Right cardiac atrium (tissue), 5 donors: ENCODE data around the gene PLA2G4D. TPM values are rescaled to one million over a fixed set of nuclear protein-coding genes. Genes with fewer than 3 reads are reported as not detected.
A peak's percentile ranks its signal among the peaks of the same experiment; 100 is the strongest.

Experiments
- ATAC-seq, 2 donors: fragments of 200-7000 bp; cut with Tn5 transposase; one replicate each; pipeline versions ENCODE4 v1.8.0 to v1.9.1; 2020; ENCODE audit warnings: moderate library complexity in 2 of 2, mild to moderate bottlenecking in 1 of 2
- DNase-seq, 3 donors: peaks; one replicate each; pipeline ENCODE4 v3.0.0-alpha.2; 2020
- H3K27ac ChIP-seq: one replicate; pipeline ENCODE4 v1.5.1; 2013; ENCODE audit warnings: mild to moderate bottlenecking, low read length, control low read depth, moderate library complexity
- H3K27me3 ChIP-seq: one replicate; pipeline ENCODE4 v1.6.1; 2013; ENCODE audit not compliant: control insufficient read depth, insufficient read depth
- H3K4me1 ChIP-seq: one replicate; pipeline ENCODE4 v1.6.1; 2013; ENCODE audit warnings: low read length; ENCODE audit not compliant: control insufficient read depth, insufficient read depth
- H3K4me3 ChIP-seq: one replicate; pipeline ENCODE4 v1.5.1; 2013; ENCODE audit warnings: low read length, control low read depth
- H3K9me3 ChIP-seq: one replicate; pipeline ENCODE4 v1.6.1; 2013; ENCODE audit warnings: low read length; ENCODE audit not compliant: control insufficient read depth
- WGBS: extraction: QIAGEN DNeasy Blood & Tissue Kit; methylation state at CpG from one replicate; pipeline ENCODE4 v1.1.7; 2013; 5-methylcytosine and 5-hydroxymethylcytosine counted together
- intact Hi-C, 4 donors: fragments of 100-400 bp; cut with DNase I; formaldehyde crosslinking; loops; one replicate each; pipeline versions ENCODE4 v1.11.0 to v1.14.0; 2022 to 2023
- polyA plus RNA-seq: library from polyadenylated mRNA; stranded (reverse); fragments of 200-250 nt; gene quantifications from one replicate; pipeline ENCODE4 v1.2.3, GENCODE V29; 2013
- total RNA-seq, 4 donors: library from RNA; stranded (reverse); fragmentation: NEBNext Ultra II Directional; extraction: Animal tissue kit (Norgen Biotek cat#: 25700); gene quantifications; one replicate each; pipeline ENCODE4 v1.2.1, GENCODE V29; 2021
- donor health status: healthy with polysubstance abuse.
- donor health status: DM: no; HTN: yes; CAD: no.
- donor health status: DM: no; HTN: no; CAD: no.
- donor health status: DM: no; HTN: yes; CAD: no; lungs with severe emphysema.
- donor health status: DM: yes; HTN: yes; CAD: no.

The PLA2G4D gene
- total and polyA plus RNA-seq, 5 donors: not detected

DNA sequence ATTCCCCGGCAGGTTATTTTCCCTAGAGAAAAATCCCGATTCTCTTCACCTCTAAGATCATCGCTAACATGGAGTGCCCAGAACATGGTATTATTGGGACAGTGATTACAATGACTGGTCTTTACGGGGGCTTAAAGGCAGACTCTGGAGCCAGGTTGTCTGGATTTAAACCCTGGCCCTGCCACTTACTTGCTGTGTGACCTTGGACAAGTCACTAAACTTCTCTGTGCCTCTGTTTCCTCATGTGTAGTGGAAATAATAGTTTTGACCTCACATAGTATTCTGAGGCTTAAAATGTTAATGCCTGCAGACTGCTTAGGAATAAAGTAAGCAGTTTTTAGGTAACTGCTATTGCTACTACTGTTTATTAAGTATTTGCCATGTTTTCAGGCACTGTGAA, 4.4 kb downstream of the PLA2G4D start:
- Histone ChIP-seq H3K27me3 (no peaks in the 10 kb centered on the region), H3K9me3 (no peaks in the 10 kb centered on the region), H3K4me1 (no peaks in the 10 kb centered on the region), H3K27ac (no peak overlapping the region), H3K4me3 (no peak overlapping the region)
- ATAC-seq: no peak
- intact Hi-C loops: loop anchor here in 2 of 4 donors (10.0 kb wide), 2 partner anchors 45 to 285 kb away; no protein-coding TSS in a partner anchor
- WGBS: 94% methylated on average over 4 of the region's 4 CpGs
- no peak for DNase-seq

DNA sequence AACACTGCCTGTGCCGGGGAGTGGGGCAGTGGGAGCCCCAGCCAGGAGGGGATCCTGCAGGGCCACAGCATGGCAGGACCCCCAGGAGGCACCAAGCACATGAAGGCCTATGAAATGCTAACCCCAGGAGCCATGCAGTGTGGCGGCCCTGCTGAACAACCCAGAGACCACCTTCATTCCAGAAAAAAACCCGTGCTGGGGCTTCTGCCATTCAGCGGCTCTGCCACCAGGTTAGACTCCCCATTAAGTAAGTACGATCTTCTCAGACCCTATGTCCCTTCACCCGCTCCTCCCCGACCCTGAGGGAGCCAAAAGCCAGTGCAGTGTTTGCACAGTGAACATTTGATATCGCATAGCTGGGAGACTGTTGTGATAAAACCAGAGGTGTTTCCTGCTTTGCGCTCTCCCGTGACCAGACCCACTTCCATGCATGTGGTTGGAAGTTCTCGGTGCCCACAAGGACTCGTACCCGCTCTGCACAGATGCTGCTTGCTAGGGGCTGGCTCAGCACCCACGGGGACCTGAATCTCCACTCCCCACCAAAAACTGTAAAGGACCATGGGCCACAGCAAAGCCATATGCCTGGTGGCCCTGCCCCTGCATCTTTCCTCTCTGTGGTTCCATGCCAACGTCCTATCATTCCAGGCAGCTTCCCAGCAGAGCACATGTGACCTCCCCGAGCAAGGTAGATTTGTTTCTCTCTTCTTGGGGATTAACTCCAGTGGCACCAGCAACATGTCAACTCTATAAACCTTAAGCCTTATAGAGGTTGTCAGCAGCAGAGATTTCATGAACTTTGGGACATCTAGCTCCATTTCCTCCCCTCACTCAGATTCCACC, 5.3 kb downstream of the PLA2G4D start:
- no peak overlapping the region for H3K27ac ChIP-seq
- H3K9me3 ChIP-seq: no peaks in the 10 kb centered on the region
- H3K4me3 ChIP-seq: no peak overlapping the region
- ATAC-seq (no peak), DNase-seq (no peak)
- H3K4me1 ChIP-seq: no peaks in the 10 kb centered on the region
- H3K27me3 ChIP-seq: no peaks in the 10 kb centered on the region
- intact Hi-C loops: loop anchor here in 2 of 4 donors (10.0 kb wide), 2 partner anchors 46 to 286 kb away; no protein-coding TSS in a partner anchor
- 51% methylated on average over 16 of the region's 16 CpGs for WGBS

DNA sequence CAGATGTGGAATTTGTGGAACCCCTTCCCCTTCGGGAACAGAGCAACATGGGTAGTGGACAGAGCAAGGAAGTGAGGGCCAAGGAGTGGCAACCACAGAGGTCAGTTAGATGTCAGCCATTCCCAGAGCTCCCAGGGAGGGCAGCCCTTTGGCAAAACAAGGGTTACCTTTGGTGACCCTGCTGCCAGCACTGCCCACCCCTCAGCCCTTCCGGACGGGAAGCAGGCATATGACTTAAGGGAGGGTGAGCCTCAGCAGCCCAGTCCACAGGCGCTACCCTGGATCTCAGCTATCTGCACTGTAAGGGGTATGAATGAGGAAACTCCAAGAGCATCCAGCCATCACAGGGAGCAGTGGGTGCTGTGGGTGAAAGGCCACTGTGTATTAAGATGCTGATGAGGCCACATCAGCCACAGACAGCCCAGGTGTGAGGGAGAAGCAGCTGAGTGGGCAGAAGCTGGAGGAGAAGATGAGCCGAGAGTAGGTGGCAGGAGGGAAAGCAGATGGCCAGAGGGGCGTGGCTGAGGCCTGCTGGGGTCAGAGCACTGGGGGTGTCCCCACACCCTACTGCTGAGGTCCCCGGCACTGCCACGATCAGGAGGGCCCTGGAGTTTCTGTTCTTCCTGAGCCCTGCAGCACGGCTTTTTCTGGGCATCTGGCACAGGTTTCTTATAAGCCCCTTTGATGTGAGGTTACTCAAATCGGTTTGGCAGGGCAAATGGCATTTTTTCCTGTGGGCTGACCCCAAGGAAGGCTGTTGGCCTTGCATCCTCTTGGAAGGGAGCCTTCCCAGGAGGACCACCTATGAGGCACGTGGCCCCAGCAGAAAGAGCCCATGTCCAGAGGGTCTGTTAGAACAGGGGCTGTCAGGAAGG, 6.2 kb downstream of the PLA2G4D start:
- H3K9me3 ChIP-seq: no peaks in the 10 kb centered on the region
- no peaks in the 10 kb centered on the region for H3K4me1 ChIP-seq
- DNase-seq: no peak
- H3K4me3 ChIP-seq: no peak overlapping the region
- H3K27me3 ChIP-seq: no peaks in the 10 kb centered on the region
- intact Hi-C loops: loop anchor here in 2 of 4 donors (10.0 kb wide), 2 partner anchors 47 to 287 kb away; no protein-coding TSS in a partner anchor
- no peak for ATAC-seq
- WGBS: 69% methylated on average over 11 of the region's 11 CpGs
- H3K27ac ChIP-seq: no peak overlapping the region

DNA sequence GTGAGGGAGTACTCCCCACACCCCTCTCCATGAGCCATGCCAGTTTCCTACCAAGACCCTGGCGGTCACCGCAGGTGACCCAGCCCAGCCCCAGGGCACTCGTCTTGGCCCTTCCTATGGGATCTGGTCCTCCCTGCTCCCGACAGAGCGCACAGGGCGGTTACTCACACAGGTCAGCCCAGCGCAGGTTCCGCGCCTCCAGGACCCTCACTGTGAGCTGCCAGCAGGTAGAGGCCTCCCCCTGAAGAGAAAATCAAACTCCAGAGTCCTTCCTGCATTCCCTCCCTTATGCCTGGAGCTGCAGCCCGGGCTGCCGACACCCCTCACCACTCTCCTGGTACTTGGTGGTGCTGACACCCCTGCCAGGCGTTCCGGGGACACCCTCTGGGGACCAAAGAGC, 6.9 kb downstream of the PLA2G4D start:
- H3K27me3 ChIP-seq: no peaks in the 10 kb centered on the region

DNA sequence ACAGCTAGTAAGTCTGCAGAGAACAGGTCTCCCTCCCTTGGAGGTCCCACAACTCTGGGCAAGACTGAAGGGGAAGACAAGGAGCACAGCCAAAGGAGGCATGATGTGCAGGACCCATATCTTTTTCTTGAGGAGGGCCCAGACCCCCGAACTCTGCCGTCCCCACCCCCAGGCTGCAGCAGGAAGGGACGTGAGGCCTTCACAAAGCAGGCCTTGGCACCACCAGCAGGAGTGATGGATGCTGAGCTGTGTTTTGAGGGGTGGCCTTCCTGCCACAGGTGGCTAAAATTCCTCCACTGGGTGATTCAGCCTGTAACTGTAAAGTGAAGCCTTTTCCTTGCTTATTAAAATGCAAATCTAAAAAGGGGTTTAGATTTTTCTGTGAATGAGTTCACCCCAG, 8.6 kb downstream of the PLA2G4D start:
- no peaks in the 10 kb centered on the region for H3K27me3 ChIP-seq
- H3K4me3 ChIP-seq: no peak overlapping the region
- H3K27ac ChIP-seq: no peak overlapping the region
- H3K9me3 ChIP-seq: no peaks in the 10 kb centered on the region
- DNase-seq: no peak
- no peaks in the 10 kb centered on the region for H3K4me1 ChIP-seq
- intact Hi-C loops: loop anchor here in 2 of 4 donors (10.0 kb wide), 2 partner anchors 49 to 289 kb away; no protein-coding TSS in a partner anchor
- no peak for ATAC-seq
- WGBS: 85% methylated on average over 3 of the region's 3 CpGs

More for the DNA sequence above, 6.9 kb downstream of the PLA2G4D start:
- no peaks in the 10 kb centered on the region for H3K9me3 ChIP-seq
- H3K27ac ChIP-seq: no peak overlapping the region
- DNase-seq (no peak), ATAC-seq (peak in 1 of 2 donors; percentile 12)
- 92% methylated on average over 13 of the region's 13 CpGs for WGBS
- H3K4me3 ChIP-seq: no peak overlapping the region
- intact Hi-C loops: loop anchor here in 2 of 4 donors (10.0 kb wide), 2 partner anchors 47 to 287 kb away; no protein-coding TSS in a partner anchor
- no peaks in the 10 kb centered on the region for H3K4me1 ChIP-seq

DNA sequence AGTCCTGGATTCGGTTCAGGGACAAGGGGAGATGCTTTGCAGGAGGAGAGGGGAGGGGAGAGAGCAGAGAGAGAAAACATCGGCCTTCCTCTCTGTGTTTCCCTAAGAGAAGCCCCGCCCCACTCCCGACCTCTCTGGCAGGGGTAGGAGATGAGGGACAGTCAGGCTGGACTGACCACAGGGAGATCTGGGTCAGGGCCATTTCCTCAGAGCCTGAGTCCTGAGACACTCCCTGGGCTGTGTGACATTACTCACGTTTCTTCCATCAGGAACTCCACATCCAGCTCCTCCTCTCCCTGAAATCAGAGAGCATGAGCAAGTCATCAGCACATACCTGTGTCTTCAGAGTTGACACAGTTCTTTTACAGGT, 9.1 kb downstream of the PLA2G4D start:
- intact Hi-C loops: loop anchor here in 2 of 4 donors (10.0 kb wide), 2 partner anchors 50 to 290 kb away; no protein-coding TSS in a partner anchor
- H3K27me3 ChIP-seq: no peaks in the 10 kb centered on the region
- H3K9me3 ChIP-seq: no peaks in the 10 kb centered on the region
- no peak for ATAC-seq
- no peak for DNase-seq
- H3K4me1 ChIP-seq: no peaks in the 10 kb centered on the region
- H3K27ac ChIP-seq: no peak overlapping the region
- no peak overlapping the region for H3K4me3 ChIP-seq
- 54% methylated on average over 5 of the region's 5 CpGs for WGBS

DNA sequence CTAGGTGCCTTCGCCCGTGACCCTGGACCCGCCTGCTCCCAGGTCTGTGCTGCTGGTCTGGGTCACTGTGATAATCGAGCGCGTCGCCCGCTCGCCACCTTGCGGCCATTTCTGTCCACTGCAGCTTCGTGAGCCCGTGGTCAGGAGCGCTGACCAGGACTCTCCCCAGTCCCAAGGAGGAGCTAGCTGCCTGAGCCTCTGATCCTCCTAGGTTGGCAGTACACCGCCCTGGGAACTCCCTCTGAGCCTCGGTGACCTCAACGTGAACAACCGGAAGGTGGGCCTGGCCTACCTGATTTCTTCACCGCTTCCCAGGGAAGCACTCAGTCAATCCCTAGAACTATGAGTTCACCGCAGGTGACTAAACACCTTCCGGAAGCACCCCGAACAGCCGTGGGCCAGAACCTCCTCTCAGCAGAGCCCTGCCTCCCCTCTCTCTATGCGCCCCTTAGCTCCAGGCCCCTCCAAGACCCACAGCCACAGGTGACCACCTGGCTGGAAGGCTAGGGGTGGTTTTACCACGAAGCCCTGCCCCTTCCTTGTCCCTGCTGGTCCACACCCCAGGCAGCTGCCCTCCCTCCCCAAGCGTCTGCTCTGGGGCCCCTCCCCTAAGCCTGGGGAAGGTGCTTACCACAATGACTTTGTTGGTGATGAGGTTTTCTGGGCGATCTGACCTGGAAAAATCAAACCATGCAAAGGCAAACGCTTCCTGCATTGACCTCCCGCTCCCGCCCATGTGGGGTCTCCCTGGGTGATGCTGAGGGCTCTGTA, 9.7 kb downstream of the PLA2G4D start:
- intact Hi-C loops: loop anchor here in 2 of 4 donors (10.0 kb wide), 2 partner anchors 50 to 290 kb away; no protein-coding TSS in a partner anchor
- Histone ChIP-seq H3K9me3 (no peaks in the 10 kb centered on the region), H3K4me3 (no peak overlapping the region), H3K27ac (no peak overlapping the region), H3K4me1 (no peaks in the 10 kb centered on the region), H3K27me3 (no peaks in the 10 kb centered on the region)
- DNase-seq: peak; percentile 61 to 83 (median 83)
- WGBS: 26% methylated on average over 29 of the region's 29 CpGs
- ATAC-seq: peak; percentile 76 to 88

DNA sequence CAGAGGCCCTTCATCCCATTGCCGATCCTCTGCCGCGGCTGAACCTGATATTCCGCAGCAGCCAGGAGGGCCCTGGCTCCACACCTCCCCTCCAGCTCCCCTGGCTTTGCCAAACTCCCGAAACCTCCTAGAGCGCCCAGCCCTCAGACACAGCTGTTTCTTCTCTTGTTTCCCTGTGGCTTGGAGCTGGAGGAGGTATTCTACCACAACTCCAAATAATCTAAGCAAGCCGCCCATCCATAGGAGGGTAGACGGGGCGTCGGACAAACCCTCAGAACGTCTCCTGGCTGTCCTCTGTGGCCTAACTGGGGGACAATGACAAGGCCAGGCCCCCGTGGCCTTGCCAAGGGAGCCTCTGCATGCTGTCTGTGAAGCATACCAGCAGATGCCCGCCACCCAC, 10.4 kb downstream of the PLA2G4D start:
- 85% methylated on average over 13 of the region's 13 CpGs for WGBS
- H3K4me1 ChIP-seq: no peaks in the 10 kb centered on the region
- H3K4me3 ChIP-seq: no peak overlapping the region
- no peak overlapping the region for H3K27ac ChIP-seq
- no peak for ATAC-seq
- no peaks in the 10 kb centered on the region for H3K27me3 ChIP-seq
- intact Hi-C loops: loop anchor here in 2 of 4 donors (10.0 kb wide), 2 partner anchors 51 to 291 kb away; no protein-coding TSS in a partner anchor
- H3K9me3 ChIP-seq: no peaks in the 10 kb centered on the region
- peak in 1 of 3 donors; percentile 39 for DNase-seq

DNA sequence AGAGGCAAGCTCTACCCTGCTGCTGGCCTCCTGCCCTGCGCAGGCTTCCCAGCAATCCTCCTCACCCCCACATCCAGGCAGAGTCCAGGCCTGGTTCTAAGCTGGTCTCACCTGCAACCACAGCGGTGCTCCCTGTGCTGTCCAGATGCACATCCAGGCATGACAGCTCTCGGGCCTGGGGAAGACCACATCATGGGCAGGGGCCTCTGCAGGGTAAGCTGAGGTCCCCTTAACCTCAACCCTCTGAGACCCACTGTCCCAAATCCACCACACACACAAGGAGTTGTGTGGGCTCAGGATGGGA, 10.8 kb downstream of the PLA2G4D start:
- Histone ChIP-seq H3K27ac (no peak overlapping the region), H3K4me1 (no peaks in the 10 kb centered on the region), H3K4me3 (no peak overlapping the region), H3K9me3 (no peaks in the 10 kb centered on the region), H3K27me3 (no peaks in the 10 kb centered on the region)
- intact Hi-C loops: loop anchor here in 2 of 4 donors (10.0 kb wide), 2 partner anchors 51 to 291 kb away; no protein-coding TSS in a partner anchor
- ATAC-seq (no peak), DNase-seq (no peak)
- 90% methylated on average over 3 of the region's 3 CpGs for WGBS

DNA sequence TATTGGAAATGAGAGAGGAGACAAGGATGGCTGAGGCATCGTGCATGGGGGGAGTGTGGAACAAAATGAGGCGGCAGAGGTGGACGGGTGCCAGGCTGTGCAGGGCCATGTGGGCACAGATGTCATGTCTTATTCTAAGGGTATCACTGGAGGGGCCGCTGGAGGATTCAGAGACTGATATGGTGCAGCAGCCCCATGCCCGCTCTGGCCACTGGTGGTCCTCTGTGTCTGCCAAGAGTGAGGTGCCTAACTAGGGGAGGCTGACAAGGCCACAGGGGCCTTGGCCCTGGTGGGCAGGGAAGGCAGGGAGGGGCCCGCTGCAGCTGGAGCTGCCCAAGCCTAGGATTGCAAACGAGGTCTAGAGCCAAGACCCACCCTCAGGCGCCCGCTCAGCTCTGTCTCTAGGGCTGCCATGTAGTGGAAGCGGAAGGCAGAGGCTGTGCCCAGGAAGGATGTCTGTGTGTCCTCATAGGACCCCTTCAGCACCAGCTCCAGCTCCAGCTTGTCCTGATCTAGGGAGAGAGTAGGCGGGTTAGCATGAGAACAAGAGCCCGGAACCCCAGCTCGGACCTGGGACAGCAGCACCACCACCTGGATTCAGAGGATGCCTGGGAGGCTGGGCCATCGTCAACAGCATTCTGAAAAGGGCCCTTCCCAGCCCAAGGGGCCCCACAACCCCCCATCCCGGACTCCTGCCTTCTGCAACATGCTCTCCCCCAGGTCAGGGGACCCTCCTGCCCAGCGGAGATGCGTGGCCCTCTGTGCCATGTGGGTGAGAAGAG, 11.3 kb downstream of the PLA2G4D start:
- no peaks in the 10 kb centered on the region for H3K4me1 ChIP-seq
- intact Hi-C loops: loop anchor here in 2 of 4 donors (10.0 kb wide), 2 partner anchors 52 to 292 kb away; no protein-coding TSS in a partner anchor
- WGBS: 89% methylated on average over 17 of the region's 17 CpGs
- no peaks in the 10 kb centered on the region for H3K27me3 ChIP-seq
- no peak overlapping the region for H3K4me3 ChIP-seq
- ATAC-seq: no peak
- H3K9me3 ChIP-seq: no peaks in the 10 kb centered on the region
- DNase-seq: peak in 1 of 3 donors; percentile 38
- H3K27ac ChIP-seq: no peak overlapping the region
